ENCODE measurements around the gene ZNF333. TPM values are rescaled to one million over a fixed set of nuclear protein-coding genes. Genes with fewer than 3 reads are reported as not detected.

ZNF333 gene
- total RNA-seq, 2 donors from 2014 or later: 57.1 to 59.0 TPM

DNA sequence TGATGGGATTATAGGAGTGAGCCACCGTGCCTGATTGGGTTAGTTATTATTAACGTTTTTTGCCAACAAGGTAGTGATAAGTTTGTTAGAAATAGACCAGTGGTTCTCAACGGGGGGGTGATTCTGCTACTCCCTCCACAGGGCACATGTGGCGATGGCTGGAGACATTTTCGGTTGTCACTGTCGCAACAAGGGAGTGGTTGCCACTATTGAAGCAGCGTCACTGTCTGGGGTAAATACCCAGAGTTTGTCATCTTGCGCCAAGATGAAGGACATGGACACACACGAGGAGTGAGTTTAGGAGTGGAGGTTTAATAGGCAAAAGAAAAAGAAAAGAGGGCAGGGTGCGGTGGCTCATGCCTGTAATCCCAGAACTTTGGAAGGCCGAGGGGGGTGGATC is 34.1 kb upstream of the ZNF333 start:
- no peaks in the 10 kb centered on the region for H3K27me3 ChIP-seq (replicated peaks; ENCODE audit: insufficient read depth)
- no peaks in the 10 kb centered on the region for H3K36me3 ChIP-seq
- ATAC-seq (ENCODE audit: insufficient number of reproducible peaks, low FRiP score, low read depth) (no peak), DNase-seq (ENCODE audit: low spot score) (no peak)
- no peaks in the 10 kb centered on the region for H3K9me3 ChIP-seq
- H3K27ac ChIP-seq: no peak overlapping the region
- H3K4me1 ChIP-seq (ENCODE audit: control insufficient read depth in 1 of 2, low read depth in 2 of 2): no peaks in the 10 kb centered on the region
- TF ChIP-seq, protein P1, sequence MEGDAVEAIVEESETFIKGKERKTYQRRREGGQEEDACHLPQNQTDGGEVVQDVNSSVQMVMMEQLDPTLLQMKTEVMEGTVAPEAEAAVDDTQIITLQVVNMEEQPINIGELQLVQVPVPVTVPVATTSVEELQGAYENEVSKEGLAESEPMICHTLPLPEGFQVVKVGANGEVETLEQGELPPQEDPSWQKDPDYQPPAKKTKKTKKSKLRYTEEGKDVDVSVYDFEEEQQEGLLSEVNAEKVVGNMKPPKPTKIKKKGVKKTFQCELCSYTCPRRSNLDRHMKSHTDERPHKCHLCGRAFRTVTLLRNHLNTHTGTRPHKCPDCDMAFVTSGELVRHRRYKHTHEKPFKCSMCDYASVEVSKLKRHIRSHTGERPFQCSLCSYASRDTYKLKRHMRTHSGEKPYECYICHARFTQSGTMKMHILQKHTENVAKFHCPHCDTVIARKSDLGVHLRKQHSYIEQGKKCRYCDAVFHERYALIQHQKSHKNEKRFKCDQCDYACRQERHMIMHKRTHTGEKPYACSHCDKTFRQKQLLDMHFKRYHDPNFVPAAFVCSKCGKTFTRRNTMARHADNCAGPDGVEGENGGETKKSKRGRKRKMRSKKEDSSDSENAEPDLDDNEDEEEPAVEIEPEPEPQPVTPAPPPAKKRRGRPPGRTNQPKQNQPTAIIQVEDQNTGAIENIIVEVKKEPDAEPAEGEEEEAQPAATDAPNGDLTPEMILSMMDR (IDR thresholded peaks at IDR 0.05): no peak
- H3K4me3 ChIP-seq: no peak overlapping the region

DNA sequence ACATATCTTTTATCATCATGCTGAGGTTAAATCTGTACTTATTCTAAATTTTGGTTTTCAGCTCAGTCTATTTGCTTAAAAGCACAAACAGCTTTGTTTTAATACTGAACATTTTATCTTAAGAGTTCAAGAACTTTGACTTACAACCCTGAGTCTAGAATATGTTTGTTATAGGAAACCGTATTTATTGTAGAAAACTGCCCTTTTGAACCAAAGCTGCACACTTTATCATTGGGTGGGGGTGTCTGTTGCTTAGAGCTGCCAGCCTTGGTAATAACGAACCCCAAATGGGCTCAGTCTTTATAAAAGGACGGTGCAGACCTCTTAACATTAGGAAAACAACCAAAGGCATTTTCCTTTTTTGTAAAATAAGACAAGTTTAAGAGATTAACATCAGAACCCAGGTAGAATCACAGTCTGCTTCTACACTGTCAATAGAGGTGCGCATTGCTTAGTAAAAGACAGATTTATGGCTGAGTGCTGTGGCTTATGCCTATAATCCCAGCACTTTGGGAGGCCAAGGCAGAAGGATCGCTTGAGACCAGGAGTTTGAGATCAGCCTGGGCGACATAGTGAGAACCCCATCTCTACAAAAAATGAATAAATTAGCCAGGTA is 29.9 kb upstream of the ZNF333 start:
- Histone ChIP-seq H3K9me3 (no peaks in the 10 kb centered on the region), H3K27ac (no peak overlapping the region), H3K4me1 (ENCODE audit: control insufficient read depth in 1 of 2, low read depth in 2 of 2) (no peaks in the 10 kb centered on the region), H3K4me3 (no peak overlapping the region), H3K27me3 (replicated peaks; ENCODE audit: insufficient read depth) (no peaks in the 10 kb centered on the region), H3K36me3 (no peaks in the 10 kb centered on the region)
- DNase-seq (ENCODE audit: low spot score): no peak
- TF ChIP-seq, protein P1 (IDR thresholded peaks at IDR 0.05): no peak
- ATAC-seq (ENCODE audit: insufficient number of reproducible peaks, low FRiP score, low read depth): no peak

DNA sequence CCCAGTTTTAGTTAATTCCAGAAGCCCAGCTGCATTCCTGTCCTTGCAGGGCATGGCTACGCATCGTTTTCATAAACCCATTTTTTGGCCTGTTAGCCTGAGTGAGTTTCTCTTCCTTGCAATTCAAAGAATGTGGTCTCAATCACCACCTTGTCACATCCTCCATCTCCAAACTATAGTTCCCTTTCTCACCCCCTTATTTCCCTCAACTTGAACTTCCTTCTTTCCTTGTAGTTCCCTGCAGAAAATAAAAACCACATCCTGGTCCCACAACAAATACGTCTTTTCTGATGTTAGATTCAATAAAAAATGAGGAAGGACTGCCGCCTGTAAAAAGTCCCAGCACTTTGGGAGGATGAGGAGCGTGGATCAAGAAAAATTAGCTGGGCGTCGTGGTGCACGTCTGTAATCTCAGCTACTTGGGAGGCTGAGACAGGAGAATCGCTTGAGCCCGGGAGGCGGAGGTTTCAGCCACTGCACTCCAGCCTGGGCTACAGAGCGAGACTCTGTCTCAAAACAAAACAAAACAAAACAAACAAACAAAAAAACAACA is 28.4 kb upstream of the ZNF333 start:
- Histone ChIP-seq H3K4me1 (ENCODE audit: control insufficient read depth in 1 of 2, low read depth in 2 of 2) (no peaks in the 10 kb centered on the region), H3K27ac (no peak overlapping the region), H3K9me3 (no peaks in the 10 kb centered on the region), H3K4me3 (no peak overlapping the region), H3K36me3 (no peaks in the 10 kb centered on the region), H3K27me3 (replicated peaks; ENCODE audit: insufficient read depth) (no peaks in the 10 kb centered on the region)
- TF ChIP-seq, protein P1 (IDR thresholded peaks at IDR 0.05): no peak
- ATAC-seq (ENCODE audit: insufficient number of reproducible peaks, low FRiP score, low read depth): no peak
- DNase-seq (ENCODE audit: low spot score): no peak

DNA sequence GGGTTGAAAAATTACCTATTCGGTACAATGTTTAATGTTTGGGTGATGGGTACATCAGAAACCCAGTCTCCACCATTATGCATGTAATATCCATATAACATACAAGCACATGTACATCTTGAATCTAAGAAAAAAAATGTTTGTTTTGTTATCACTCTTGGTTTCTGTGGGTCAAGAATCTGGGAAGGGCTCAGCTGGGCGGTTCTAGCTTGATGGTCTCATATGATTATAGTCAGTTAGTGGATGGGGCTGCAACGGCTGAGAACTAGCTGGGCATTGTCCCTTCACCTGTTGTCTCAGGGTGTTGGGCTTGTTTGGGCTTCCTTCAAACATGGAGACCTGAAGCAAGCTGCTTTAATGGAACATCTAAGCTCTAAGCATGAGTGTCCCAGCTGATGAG is 19.9 kb upstream of the ZNF333 start:
- no peaks in the 10 kb centered on the region for H3K27me3 ChIP-seq (replicated peaks; ENCODE audit: insufficient read depth)
- no peak overlapping the region for H3K27ac ChIP-seq
- H3K9me3 ChIP-seq: peaks cover 4% of the 10 kb centered on the region

DNA sequence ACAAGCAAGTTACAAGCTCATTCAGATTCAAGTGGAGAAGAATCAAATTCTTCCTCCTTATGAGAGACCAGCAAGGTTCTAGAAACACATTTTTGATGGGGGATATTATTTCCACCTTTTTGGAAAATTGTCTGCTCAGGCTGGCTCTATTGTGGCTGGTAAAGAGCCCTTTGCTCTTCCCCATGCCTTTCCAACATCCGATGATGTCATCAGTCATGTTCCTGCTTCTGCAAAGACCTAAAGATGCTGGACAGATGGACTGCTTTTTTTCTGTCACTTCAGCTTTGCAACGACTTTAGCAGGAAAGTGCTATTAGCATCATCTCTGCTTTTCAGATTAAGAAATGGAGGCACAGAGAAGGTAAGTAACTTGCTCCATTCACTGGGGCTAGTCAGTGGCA is 19.4 kb upstream of the ZNF333 start:
- H3K4me3 ChIP-seq: no peak overlapping the region
- H3K9me3 ChIP-seq: peaks cover 4% of the 10 kb centered on the region
- no peaks in the 10 kb centered on the region for H3K36me3 ChIP-seq
- TF ChIP-seq, protein P1 (IDR thresholded peaks at IDR 0.05): no peak
- no peaks in the 10 kb centered on the region for H3K27me3 ChIP-seq (replicated peaks; ENCODE audit: insufficient read depth)
- H3K27ac ChIP-seq: no peak overlapping the region
- DNase-seq (ENCODE audit: low spot score): no peak
- H3K4me1 ChIP-seq (ENCODE audit: control insufficient read depth in 1 of 2, low read depth in 2 of 2): no peaks in the 10 kb centered on the region
- ATAC-seq (ENCODE audit: insufficient number of reproducible peaks, low FRiP score, low read depth): no peak

More for the DNA sequence above, 19.9 kb upstream of the ZNF333 start:
- ATAC-seq (ENCODE audit: insufficient number of reproducible peaks, low FRiP score, low read depth) (no peak), DNase-seq (ENCODE audit: low spot score) (no peak)
- Histone ChIP-seq H3K36me3 (no peaks in the 10 kb centered on the region), H3K4me1 (ENCODE audit: control insufficient read depth in 1 of 2, low read depth in 2 of 2) (no peaks in the 10 kb centered on the region), H3K4me3 (no peak overlapping the region)
- TF ChIP-seq, protein P1 (IDR thresholded peaks at IDR 0.05): no peak

Measured in thoracic aorta (tissue), 2 donors.